Mesenchymal stem cell (in vitro differentiated cells and primary cell): ENCODE measurements around the gene TXNDC15.
"Not testable (repeated sequence)": the region's sequence is repeated elsewhere in the genome, so short reads cannot be mapped to it uniquely, and the experiment has no call there.

Source experiments
- DNase-seq: peaks from one replicate; pipeline ENCODE4 v3.0.0-alpha.2; 2013
- H2AFZ ChIP-seq: one replicate; pipeline ENCODE4 v1.6.1; 2013; ENCODE audit warnings: low read depth, mild to moderate bottlenecking, control low read depth, inconsistent platforms, low read length, moderate library complexity
- H2AK5ac ChIP-seq: 2 replicates; pipeline ENCODE4 v1.6.1; 2013; ENCODE audit warnings: low read length, moderate library complexity, mild to moderate bottlenecking, inconsistent platforms; ENCODE audit not compliant: severe bottlenecking
- H2BK120ac ChIP-seq: one replicate; pipeline ENCODE4 v1.6.1; 2013; ENCODE audit warnings: low read depth, mild to moderate bottlenecking, inconsistent platforms, low read length, moderate library complexity
- H2BK12ac ChIP-seq, 2 experiments: one replicate each; pipeline ENCODE4 v1.6.1; 2013; ENCODE audit warnings: inconsistent platforms in 2 of 2, low read length in 2 of 2, mild to moderate bottlenecking in 2 of 2, moderate library complexity in 2 of 2, control low read depth in 1 of 2
- H2BK15ac ChIP-seq: one replicate; pipeline ENCODE4 v1.6.1; 2013; ENCODE audit warnings: mild to moderate bottlenecking, low read depth, inconsistent platforms; ENCODE audit not compliant: poor library complexity, severe bottlenecking
- H2BK5ac ChIP-seq: 2 replicates; pipeline ENCODE4 v1.6.1; 2013; ENCODE audit warnings: low read depth, mild to moderate bottlenecking, low read length, control low read depth, inconsistent platforms; ENCODE audit not compliant: poor library complexity, severe bottlenecking
- H3K14ac ChIP-seq, 2 experiments: one replicate each; pipeline ENCODE4 v1.6.1; 2013; ENCODE audit warnings: inconsistent platforms in 2 of 2, low read length in 2 of 2, control low read depth in 1 of 2, mild to moderate bottlenecking in 1 of 2, moderate library complexity in 1 of 2
- H3K18ac ChIP-seq, 2 experiments: one replicate each; pipeline ENCODE4 v1.6.1; 2013; ENCODE audit warnings: inconsistent platforms in 2 of 2, low read length in 2 of 2, control low read depth in 1 of 2, low read depth in 1 of 2, mild to moderate bottlenecking in 1 of 2
- H3K23ac ChIP-seq, 2 experiments: one replicate each; pipeline ENCODE4 v1.6.1; 2013; ENCODE audit warnings: inconsistent platforms in 2 of 2, low read length in 2 of 2, mild to moderate bottlenecking in 2 of 2, moderate library complexity in 2 of 2, control low read depth in 1 of 2
- H3K27ac ChIP-seq: 2 replicates; pipeline ENCODE4 v1.5.1; 2013; ENCODE audit warnings: mild to moderate bottlenecking, moderate library complexity, low read length, control low read depth, inconsistent platforms; ENCODE audit not compliant: poor library complexity, severe bottlenecking
- H3K27me3 ChIP-seq, 2 experiments: 2 replicates each; pipeline versions ENCODE4 v1.6.1 to v1.7.0; 2013; ENCODE audit warnings: low read length in 2 of 2, mild to moderate bottlenecking in 2 of 2, moderate library complexity in 2 of 2, control low read depth in 1 of 2, inconsistent platforms in 1 of 2; ENCODE audit not compliant: control insufficient read depth in 1 of 2, insufficient read depth in 1 of 2
- H3K36me3 ChIP-seq, 2 experiments: 2 replicates each; pipeline versions ENCODE4 v1.6.1 to v1.7.0; 2013; ENCODE audit warnings: low read length in 2 of 2, control low read depth in 1 of 2, inconsistent platforms in 1 of 2, low read depth in 1 of 2, mild to moderate bottlenecking in 1 of 2; ENCODE audit not compliant: insufficient read depth in 2 of 2, control insufficient read depth in 1 of 2
- H3K4ac ChIP-seq, 2 experiments: one replicate each; pipeline ENCODE4 v1.6.1; 2013; ENCODE audit warnings: inconsistent platforms in 2 of 2, low read length in 2 of 2, mild to moderate bottlenecking in 2 of 2, moderate library complexity in 2 of 2, control low read depth in 1 of 2, low read depth in 1 of 2
- H3K4me1 ChIP-seq: 2 replicates; pipeline ENCODE4 v1.6.1; 2013; ENCODE audit warnings: low read depth, low read length, control low read depth; ENCODE audit not compliant: control insufficient read depth, insufficient read depth
- H3K4me2 ChIP-seq: 2 replicates; pipeline ENCODE4 v1.6.1; 2013; ENCODE audit warnings: low read length, mild to moderate bottlenecking, inconsistent platforms; ENCODE audit not compliant: poor library complexity, severe bottlenecking
- H3K4me3 ChIP-seq, 2 experiments: 2 replicates each; pipeline versions ENCODE4 v1.5.1 to v1.7.0; 2013; ENCODE audit warnings: low read length in 2 of 2, mild to moderate bottlenecking in 2 of 2, control low read depth in 1 of 2, low read depth in 1 of 2; ENCODE audit not compliant: insufficient read depth in 1 of 2
- H3K79me1 ChIP-seq: replicated peaks from 2 replicates; pipeline ENCODE4 v1.6.1; 2013; ENCODE audit warnings: mild to moderate bottlenecking, control low read depth, low read length, inconsistent platforms; ENCODE audit not compliant: poor library complexity, severe bottlenecking
- H3K9ac ChIP-seq: 2 replicates; pipeline ENCODE4 v1.7.0; 2013; ENCODE audit warnings: mild to moderate bottlenecking, low read length, moderate library complexity
- H3K9me3 ChIP-seq: 2 replicates; pipeline ENCODE4 v1.7.0; 2013; ENCODE audit warnings: mild to moderate bottlenecking, low read length; ENCODE audit not compliant: control insufficient read depth
- H4K8ac ChIP-seq: one replicate; pipeline ENCODE4 v1.6.1; 2013; ENCODE audit warnings: inconsistent platforms, mild to moderate bottlenecking, low read length, moderate library complexity
- H4K91ac ChIP-seq: one replicate; pipeline ENCODE4 v1.6.1; 2013; ENCODE audit warnings: mild to moderate bottlenecking, low read length, inconsistent platforms
- WGBS: methylation state at CpG from one replicate; pipeline ENCODE4 v1.1.7; 2013; ENCODE audit warnings: mixed read lengths; 5-methylcytosine and 5-hydroxymethylcytosine counted together

TXNDC15 gene

DNA sequence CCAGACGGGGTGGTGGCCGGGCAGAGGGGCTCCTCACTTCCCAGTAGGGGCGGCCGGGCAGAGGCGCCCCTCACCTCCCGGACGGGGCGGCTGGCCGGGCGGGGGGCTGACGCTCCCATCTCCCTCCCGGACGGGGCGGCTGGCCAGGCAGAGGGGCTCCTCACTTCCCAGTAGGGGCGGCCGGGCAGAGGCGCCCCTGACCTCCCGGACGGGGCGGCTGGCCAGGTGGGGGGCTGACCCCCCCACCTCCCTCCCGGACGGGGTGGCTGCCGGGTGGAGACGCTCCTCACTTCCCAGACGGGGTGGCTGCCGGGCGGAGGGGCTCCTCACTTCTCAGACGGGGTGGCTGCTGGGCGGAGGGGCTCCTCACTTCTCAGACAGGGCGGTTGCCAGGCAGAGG is 7.5 kb downstream of the TXNDC15 start:
- H3K4me1 ChIP-seq, H2BK15ac ChIP-seq, DNase-seq, H2BK5ac ChIP-seq, H3K27ac ChIP-seq, H3K18ac ChIP-seq, H4K8ac ChIP-seq, H3K9ac ChIP-seq, H3K9me3 ChIP-seq, H4K91ac ChIP-seq, H3K36me3 ChIP-seq, H3K27me3 ChIP-seq, H3K4ac ChIP-seq, H2AK5ac ChIP-seq, H3K23ac ChIP-seq, H3K4me2 ChIP-seq, H3K14ac ChIP-seq, H2BK12ac ChIP-seq, H2AFZ ChIP-seq, H3K4me3 ChIP-seq, H2BK120ac ChIP-seq: not testable (repeated sequence)
- WGBS, result 100% methylated on average over 11 of the region's 30 CpGs
- peaks cover 29% of the 10 kb centered on the region for H3K79me1 ChIP-seq

DNA sequence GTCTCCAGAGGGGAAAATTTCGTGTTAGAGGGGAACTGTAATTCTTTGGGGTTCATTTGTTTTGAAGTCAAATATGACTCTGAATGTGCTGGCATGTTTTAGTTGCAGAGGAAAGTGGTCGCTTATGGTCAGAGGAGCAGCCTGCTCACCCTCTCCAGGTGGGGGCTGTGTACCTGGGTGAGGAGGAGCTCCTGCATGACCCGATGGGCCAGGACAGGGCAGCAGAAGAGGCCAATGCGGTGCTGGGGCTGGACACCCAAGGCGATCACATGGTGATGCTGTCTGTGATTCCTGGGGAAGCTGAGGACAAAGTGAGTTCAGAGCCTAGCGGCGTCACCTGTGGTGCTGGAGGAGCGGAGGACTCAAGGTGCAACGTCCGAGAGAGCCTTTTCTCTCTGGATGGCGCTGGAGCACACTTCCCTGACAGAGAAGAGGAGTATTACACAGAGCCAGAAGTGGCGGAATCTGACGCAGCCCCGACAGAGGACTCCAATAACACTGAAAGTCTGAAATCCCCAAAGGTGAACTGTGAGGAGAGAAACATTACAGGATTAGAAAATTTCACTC is 13.5 kb downstream of the TXNDC15 start:
- Histone ChIP-seq H3K4me2 (no peak overlapping the region), H3K9me3 (no peaks in the 10 kb centered on the region), H3K4ac (no peak overlapping the region), H3K79me1 (peaks cover 22% of the 10 kb centered on the region), H3K9ac (no peak overlapping the region), H2BK12ac (no peak overlapping the region), H3K36me3 (peaks cover 19 to 30% of the 10 kb centered on the region in 2 experiments), H3K4me1 (peaks cover 2% of the 10 kb centered on the region), H2BK120ac (no peak overlapping the region), H2AFZ (no peak overlapping the region), H3K18ac (no peak overlapping the region), H3K27me3 (no peaks in the 10 kb centered on the region), H3K27ac (no peak overlapping the region), H4K8ac (peak overlapping the region; percentile 71), H2AK5ac (no peak overlapping the region), H4K91ac (no peak overlapping the region), H3K4me3 (no peak overlapping the region), H2BK15ac (no peak overlapping the region), H2BK5ac (no peak overlapping the region), H3K23ac (no peak overlapping the region), H3K14ac (no peak overlapping the region)
- no peak for DNase-seq
- 88% methylated on average over 14 of the region's 14 CpGs for WGBS

DNA sequence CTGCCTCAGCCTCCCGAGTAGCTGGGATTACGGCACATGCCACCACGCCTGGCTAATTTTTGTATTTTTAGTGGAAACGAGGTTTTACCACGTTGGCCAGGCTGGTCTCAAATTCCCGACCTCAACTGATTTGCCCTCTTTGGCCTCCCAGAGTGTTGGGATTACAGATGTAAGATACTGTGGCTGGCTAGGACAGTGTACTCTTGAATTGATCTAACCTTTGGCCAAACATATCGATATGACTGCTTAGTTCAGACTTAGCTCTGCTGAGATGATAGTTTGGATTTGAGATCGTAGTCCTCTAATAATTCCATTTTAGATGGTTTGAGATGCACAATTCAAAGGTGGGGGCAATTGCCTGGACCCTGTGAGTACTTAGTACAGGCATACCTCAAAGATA is 15.2 kb downstream of the TXNDC15 start:
- no peak overlapping the region for H3K4me3 ChIP-seq
- no peak overlapping the region for H3K27ac ChIP-seq
- H2BK5ac ChIP-seq, result no peak overlapping the region
- H3K9ac ChIP-seq, result no peak overlapping the region
- H2AK5ac ChIP-seq, result no peak overlapping the region
- H2BK120ac ChIP-seq, result no peak overlapping the region
- no peaks in the 10 kb centered on the region for H3K9me3 ChIP-seq
- H3K4ac ChIP-seq, result no peak overlapping the region
- 96% methylated on average over 8 of the region's 8 CpGs for WGBS
- H2AFZ ChIP-seq, result no peak overlapping the region
- no peak overlapping the region for H2BK12ac ChIP-seq
- DNase-seq, result no peak
- peaks cover 24 to 38% of the 10 kb centered on the region in 2 experiments for H3K36me3 ChIP-seq
- H3K18ac ChIP-seq, result no peak overlapping the region
- H4K8ac ChIP-seq, result no peak overlapping the region
- no peak overlapping the region for H3K23ac ChIP-seq
- H3K14ac ChIP-seq, result no peak overlapping the region
- peaks cover 2% of the 10 kb centered on the region for H3K4me1 ChIP-seq
- no peak overlapping the region for H3K4me2 ChIP-seq
- peaks cover 24% of the 10 kb centered on the region for H3K79me1 ChIP-seq
- H2BK15ac ChIP-seq, result no peak overlapping the region
- H3K27me3 ChIP-seq, result no peaks in the 10 kb centered on the region
- no peak overlapping the region for H4K91ac ChIP-seq

DNA sequence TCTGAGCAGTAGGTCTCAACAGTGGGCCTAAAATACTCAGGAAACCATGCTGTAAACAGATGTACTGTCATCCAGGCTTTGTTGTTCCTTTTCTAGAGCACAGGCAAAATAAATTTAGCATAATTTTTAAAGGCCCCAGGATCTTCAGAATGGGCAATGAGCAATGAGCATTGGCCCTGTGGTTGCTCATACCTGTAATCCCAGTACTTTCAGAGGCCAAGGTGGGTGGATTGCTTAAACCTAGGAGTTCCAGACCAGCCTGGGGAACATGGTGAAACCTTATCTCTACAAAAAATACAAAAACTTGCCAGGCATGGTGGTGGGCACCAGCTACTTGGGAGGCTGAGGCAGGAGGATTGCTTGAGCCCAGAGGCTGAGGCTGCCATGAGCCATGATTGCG is 17.3 kb downstream of the TXNDC15 start:
- no peak overlapping the region for H2AFZ ChIP-seq
- no peak overlapping the region for H3K4me2 ChIP-seq
- no peak overlapping the region for H3K4ac ChIP-seq
- H3K4me3 ChIP-seq, result no peak overlapping the region
- peaks cover 21% of the 10 kb centered on the region for H3K79me1 ChIP-seq
- peaks cover 20 to 57% of the 10 kb centered on the region in 2 experiments for H3K36me3 ChIP-seq
- no CpG with 5 or more reads among the region's 1 CpG for WGBS
- no peak overlapping the region for H2AK5ac ChIP-seq
- H2BK15ac ChIP-seq, result no peak overlapping the region
- no peak overlapping the region for H3K18ac ChIP-seq
- peaks cover 2% of the 10 kb centered on the region for H3K4me1 ChIP-seq
- H3K9me3 ChIP-seq, result no peaks in the 10 kb centered on the region
- no peak overlapping the region for H4K8ac ChIP-seq
- H2BK5ac ChIP-seq, result no peak overlapping the region
- no peak overlapping the region for H3K14ac ChIP-seq
- no peaks in the 10 kb centered on the region for H3K27me3 ChIP-seq
- no peak overlapping the region for H3K23ac ChIP-seq
- no peak overlapping the region for H3K9ac ChIP-seq
- no peak overlapping the region for H2BK12ac ChIP-seq
- no peak for DNase-seq
- H3K27ac ChIP-seq, result no peak overlapping the region
- no peak overlapping the region for H2BK120ac ChIP-seq
- no peak overlapping the region for H4K91ac ChIP-seq
